ENCODE results near the gene PRKCSH.

- no peak for TF ChIP-seq CTCF (conservative IDR thresholded peaks at IDR 0.05; ENCODE audit: low read length)
- TF ChIP-seq EZH2phosphoT487 (IDR thresholded peaks at IDR 0.05; ENCODE audit: borderline replicate concordance, low read depth, low read length): no peak
Observed at GRCh38 chr19:11483366-11484111, 48.1 kb downstream of the PRKCSH start.
